Endothelial cell of umbilical vein (primary cell): ENCODE results near the gene DEPDC7. TPM values are rescaled to one million over a fixed set of nuclear protein-coding genes. Genes with fewer than 3 reads are reported as not detected.

Experiments used
- BruUV-seq: library from RNA; stranded (reverse); fragments of 400-500 nt; replicated peaks from 2 replicates; lab custom pipeline; 2021; lab: Mats Ljungman, UMichigan
- CTCF ChIA-PET: fragments of 300-600, 350-600 bp; sonication (Branson Sonifier 250); formaldehyde crosslinking; loops from one replicate; lab custom pipeline; 2021; ENCODE audit warnings: antibody characterized with exemption, inconsistent platforms; lab: Charles Lee
- POLR2A ChIA-PET: fragments of 300-600, 350-600 bp; sonication (Branson Sonifier 250); formaldehyde crosslinking; loops from one replicate; lab custom pipeline; 2021; ENCODE audit warnings: antibody characterized with exemption, inconsistent platforms; lab: Charles Lee
- DNase-seq: peaks from one replicate; pipeline ENCODE4 v3.0.0-alpha.2; 2011; ENCODE audit warnings: low read depth, low spot score
- FAIRE-seq: peaks from 2 replicates; lab custom pipeline; 2011; peaks lifted over from hg19 to GRCh38; lab: Jason Lieb, UNC
- H2AFZ ChIP-seq: 2 replicates; pipeline ENCODE4 v1.6.0; 2012; ENCODE audit warnings: low read depth, low read length, control low read depth, inconsistent platforms
- H3K27ac ChIP-seq: 2 replicates; pipeline ENCODE4 v1.5.1; 2011; ENCODE audit warnings: low read depth, mild to moderate bottlenecking, control low read depth, low read length, moderate library complexity; ENCODE audit not compliant: insufficient read depth
- H3K27me3 ChIP-seq, 2 experiments: 2 replicates each; pipeline versions ENCODE4 v1.6.0 to v1.6.1; 2011; ENCODE audit warnings: low read length in 2 of 2, mixed read lengths in 1 of 2; ENCODE audit not compliant: control insufficient read depth in 2 of 2, insufficient read depth in 2 of 2
- H3K36me3 ChIP-seq, 2 experiments: 2 replicates in 1 of 2; 3 replicates in 1 of 2; pipeline ENCODE4 v1.5.1; 2011; ENCODE audit warnings: low read length in 2 of 2, mild to moderate bottlenecking in 1 of 2, moderate library complexity in 1 of 2; ENCODE audit not compliant: control insufficient read depth in 2 of 2, insufficient read depth in 2 of 2; ENCODE audit errors: extremely low read depth in 1 of 2
- H3K4me1 ChIP-seq: 3 replicates; pipeline ENCODE4 v1.5.1; 2011; ENCODE audit warnings: mild to moderate bottlenecking, low read length; ENCODE audit not compliant: control insufficient read depth, insufficient read depth; ENCODE audit errors: extremely low read depth
- H3K4me2 ChIP-seq: 2 replicates; pipeline ENCODE4 v1.6.1; 2011; ENCODE audit warnings: low read length, control low read depth, mixed read lengths; ENCODE audit not compliant: insufficient read depth
- H3K4me3 ChIP-seq, 3 experiments: fragments of 200-600 bp in 1 of 3; sonication (generic), shearing (Covaris generic) in 1 of 3; replicated peaks in 1 of 3; 2 replicates each; pipeline ENCODE4 v1.5.1; 2011 to 2016; ENCODE audit warnings: control low read depth in 3 of 3, low read length in 3 of 3, mild to moderate bottlenecking in 2 of 3, inconsistent platforms in 1 of 3, low read depth in 1 of 3, moderate library complexity in 1 of 3; ENCODE audit not compliant: insufficient read depth in 1 of 3
- H3K79me2 ChIP-seq: 2 replicates; pipeline ENCODE4 v1.6.0; 2012; ENCODE audit warnings: low read length, inconsistent platforms; ENCODE audit not compliant: control insufficient read depth, insufficient read depth
- H3K9ac ChIP-seq: replicated peaks from 2 replicates; pipeline ENCODE3; 2011; ENCODE audit warnings: low read length, control low read depth; ENCODE audit not compliant: insufficient read depth; ENCODE audit errors: extremely low read depth
- H3K9me1 ChIP-seq: replicated peaks from 3 replicates; pipeline ENCODE4 v1.6.0; 2011; ENCODE audit warnings: mild to moderate bottlenecking, low read length; ENCODE audit not compliant: control insufficient read depth, insufficient read depth; ENCODE audit errors: extremely low read depth
- H3K9me3 ChIP-seq: replicated peaks from 2 replicates; pipeline ENCODE4 v1.5.1; 2012; ENCODE audit warnings: low read length, inconsistent platforms; ENCODE audit not compliant: control insufficient read depth, insufficient read depth
- H4K20me1 ChIP-seq: replicated peaks from 2 replicates; pipeline ENCODE3; 2011; ENCODE audit warnings: mild to moderate bottlenecking, low read length; ENCODE audit not compliant: control insufficient read depth, insufficient read depth; ENCODE audit errors: extremely low read depth
- CTCF ChIP-seq, 2 donors: IDR thresholded peaks; 1 replicate in 1 of 2; 2 replicates in 1 of 2; pipeline ENCODE4 v1.5.1; 2011; ENCODE audit warnings: low read length in 2 of 2, mild to moderate bottlenecking in 2 of 2, moderate library complexity in 2 of 2, control low read depth in 1 of 2, inconsistent platforms in 1 of 2, low read depth in 1 of 2; ENCODE audit not compliant: insufficient read depth in 1 of 2; ENCODE audit errors: extremely low read depth in 1 of 2
- EZH2 ChIP-seq: IDR thresholded peaks from 2 replicates; pipeline ENCODE4 v1.6.1; 2012; ENCODE audit warnings: borderline replicate concordance, low read depth, mild to moderate bottlenecking, moderate library complexity, low read length, inconsistent platforms; ENCODE audit not compliant: severe bottlenecking
- FOS ChIP-seq: IDR thresholded peaks from 2 replicates; pipeline ENCODE4 v1.6.1; 2011; ENCODE audit warnings: mild to moderate bottlenecking, low read length, moderate library complexity, borderline replicate concordance; ENCODE audit not compliant: insufficient read depth
- GATA2 ChIP-seq: IDR thresholded peaks from 2 replicates; pipeline ENCODE4 v1.7.0; 2011; ENCODE audit warnings: low read depth, mild to moderate bottlenecking, moderate library complexity, mixed read lengths, low read length; ENCODE audit not compliant: insufficient read length, insufficient read depth
- JUN ChIP-seq: IDR thresholded peaks from 2 replicates; pipeline ENCODE4 v1.6.1; 2011; ENCODE audit warnings: borderline replicate concordance, low read depth; ENCODE audit not compliant: insufficient read length, insufficient read depth
- MAX ChIP-seq: IDR thresholded peaks from 2 replicates; pipeline ENCODE4 v1.6.1; 2011; ENCODE audit not compliant: insufficient read depth, insufficient read length
- MYC ChIP-seq: IDR thresholded peaks from one replicate; pipeline ENCODE4 v1.6.1; 2011; ENCODE audit warnings: mild to moderate bottlenecking, low read depth, low read length
- POLR2A ChIP-seq: IDR thresholded peaks from 2 replicates; pipeline ENCODE4 v1.6.1; 2012; ENCODE audit warnings: low read depth, mild to moderate bottlenecking, control low read depth, low read length
- POLR2AphosphoS5 ChIP-seq: IDR thresholded peaks from 2 replicates; pipeline ENCODE4 v1.6.1; 2012; ENCODE audit warnings: low read depth, mild to moderate bottlenecking, control low read depth, low read length, moderate library complexity; ENCODE audit not compliant: insufficient read depth
- dilution Hi-C: fragments of 300-500 bp; cut with MboI; formaldehyde crosslinking; loops from one replicate; pipeline ENCODE4 v1.15.0; 2019; ENCODE audit warnings: low sequenced_read_pairs; ENCODE audit not compliant: extremely low pct_ligation_motif_present
- intact Hi-C: fragments of 100-400 bp; cut with micrococcal nuclease; formaldehyde crosslinking; loops from one replicate; pipeline ENCODE4 v1.10.0; 2022
- polyA plus RNA-seq, 4 experiments: library from polyadenylated mRNA; depleted of rRNA in 3 of 4; stranded (reverse) in 3 of 4; unstranded in 1 of 4; fragments of >200 nt; gene quantifications; 2 replicates each; pipeline versions ENCODE4 v1.2.1 to v1.2.3, GENCODE V29; 2011 to 2012; ENCODE audit warnings: missing spikeins in 1 of 4
- total RNA-seq: library from RNA; stranded (reverse); gene quantifications from 2 replicates; pipeline ENCODE4 v1.2.3, GENCODE V29; 2021

Gene DEPDC7
- total and polyA plus RNA-seq, 2 donors (not counting 3 experiments of a cell fraction or from before 2014, with no cell fraction given): 0.08 TPM; not detected in 1

- H2AFZ ChIP-seq: no peak overlapping the region
- H3K9me1 ChIP-seq: no peaks in the 10 kb centered on the region
- intact Hi-C loops (no loop called here), dilution Hi-C loops (no loop called here)
- no peak for DNase-seq
- H3K4me1 ChIP-seq: peaks cover 2% of the 10 kb centered on the region
- no peak overlapping the region for H3K9ac ChIP-seq
- no peaks in the 10 kb centered on the region for H3K79me2 ChIP-seq
- ChIA-PET CTCF (interaction anchor here (0.9 to 3.3 kb wide), 7 partner anchors 9 to 254 kb away, joined by 3 to 27 read pairs (median 6); partner anchors contain the start of gene TCP11L1), POLR2A (no interaction called here)
- no peak overlapping the region for H3K4me3 ChIP-seq
- no peak overlapping the region for H3K4me2 ChIP-seq
- no peaks in the 10 kb centered on the region for H3K9me3 ChIP-seq
- peaks cover 3 to 4% of the 10 kb centered on the region in 2 experiments for H3K36me3 ChIP-seq
- no peaks in the 10 kb centered on the region for H4K20me1 ChIP-seq
- no TSS peak for BruUV-seq
- H3K27me3 ChIP-seq: no peaks in the 10 kb centered on the region
- no peak for TF ChIP-seq GATA2
- no peak for TF ChIP-seq MYC
- TF ChIP-seq POLR2AphosphoS5: no peak
- TF ChIP-seq CTCF (IDR thresholded peaks at IDR 0.05; ENCODE audit: extremely low read depth in 1 of 2, insufficient read depth in 1 of 2, low read depth in 1 of 2, low read length in 2 of 2): no peak
- no peak for TF ChIP-seq JUN
- TF ChIP-seq POLR2A: no peak
- TF ChIP-seq EZH2: no peak
- TF ChIP-seq MAX: no peak
- TF ChIP-seq FOS: no peak
- no peak for FAIRE-seq
- H3K27ac ChIP-seq: no peak overlapping the region
Observed at GRCh38 chr11:33063326-33063881, 47.7 kb downstream of the DEPDC7 start.
